Panc1 (cell line): ENCODE data around the gene GLS.

Experiments
- CTCF ChIP-seq: fragments of 450-650 bp; IDR thresholded peaks from 2 replicates; pipeline ENCODE4 v1.5.1; 2017; ENCODE audit warnings: mild to moderate bottlenecking
- POLR2AphosphoS5 ChIP-seq: IDR thresholded peaks from 2 replicates; pipeline ENCODE4 v1.6.1; 2012; ENCODE audit warnings: mild to moderate bottlenecking, low read depth, low read length, moderate library complexity
- TF ChIP-seq, protein P1 (sequence below), 2 experiments: IDR thresholded peaks; 2 replicates each; pipeline ENCODE4 v1.6.1; 2011 to 2012; ENCODE audit warnings: low read depth in 2 of 2, control low read depth in 1 of 2, low read length in 1 of 2, mild to moderate bottlenecking in 1 of 2, moderate library complexity in 1 of 2; ENCODE audit not compliant: insufficient read depth in 1 of 2

DNA sequence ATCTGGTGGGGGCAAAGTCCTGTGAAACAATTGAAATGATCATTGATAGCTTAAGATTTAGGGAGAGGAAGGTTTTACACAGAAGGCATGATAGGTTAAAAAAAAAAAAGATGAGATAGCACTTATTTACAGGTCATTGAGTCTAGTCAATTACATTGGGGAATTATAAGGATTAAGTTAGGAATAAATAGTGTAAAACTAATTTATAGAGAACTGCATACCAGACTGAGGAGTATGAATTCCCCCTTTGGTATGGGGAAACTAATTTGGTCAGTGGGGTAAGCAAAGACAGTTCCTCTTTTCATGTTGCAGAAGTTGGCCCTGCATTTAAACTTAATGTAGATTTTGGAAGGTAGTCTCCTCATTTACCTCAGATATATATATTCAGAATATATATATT, 10.8 kb downstream of the GLS start:
- TF ChIP-seq CTCF (no peak), POLR2AphosphoS5 (no peak)
- TF ChIP-seq, protein P1, sequence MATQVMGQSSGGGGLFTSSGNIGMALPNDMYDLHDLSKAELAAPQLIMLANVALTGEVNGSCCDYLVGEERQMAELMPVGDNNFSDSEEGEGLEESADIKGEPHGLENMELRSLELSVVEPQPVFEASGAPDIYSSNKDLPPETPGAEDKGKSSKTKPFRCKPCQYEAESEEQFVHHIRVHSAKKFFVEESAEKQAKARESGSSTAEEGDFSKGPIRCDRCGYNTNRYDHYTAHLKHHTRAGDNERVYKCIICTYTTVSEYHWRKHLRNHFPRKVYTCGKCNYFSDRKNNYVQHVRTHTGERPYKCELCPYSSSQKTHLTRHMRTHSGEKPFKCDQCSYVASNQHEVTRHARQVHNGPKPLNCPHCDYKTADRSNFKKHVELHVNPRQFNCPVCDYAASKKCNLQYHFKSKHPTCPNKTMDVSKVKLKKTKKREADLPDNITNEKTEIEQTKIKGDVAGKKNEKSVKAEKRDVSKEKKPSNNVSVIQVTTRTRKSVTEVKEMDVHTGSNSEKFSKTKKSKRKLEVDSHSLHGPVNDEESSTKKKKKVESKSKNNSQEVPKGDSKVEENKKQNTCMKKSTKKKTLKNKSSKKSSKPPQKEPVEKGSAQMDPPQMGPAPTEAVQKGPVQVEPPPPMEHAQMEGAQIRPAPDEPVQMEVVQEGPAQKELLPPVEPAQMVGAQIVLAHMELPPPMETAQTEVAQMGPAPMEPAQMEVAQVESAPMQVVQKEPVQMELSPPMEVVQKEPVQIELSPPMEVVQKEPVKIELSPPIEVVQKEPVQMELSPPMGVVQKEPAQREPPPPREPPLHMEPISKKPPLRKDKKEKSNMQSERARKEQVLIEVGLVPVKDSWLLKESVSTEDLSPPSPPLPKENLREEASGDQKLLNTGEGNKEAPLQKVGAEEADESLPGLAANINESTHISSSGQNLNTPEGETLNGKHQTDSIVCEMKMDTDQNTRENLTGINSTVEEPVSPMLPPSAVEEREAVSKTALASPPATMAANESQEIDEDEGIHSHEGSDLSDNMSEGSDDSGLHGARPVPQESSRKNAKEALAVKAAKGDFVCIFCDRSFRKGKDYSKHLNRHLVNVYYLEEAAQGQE (IDR thresholded peaks at IDR 0.05; ENCODE audit: insufficient read depth in 1 of 2, low read depth in 2 of 2, low read length in 1 of 2), result no peak
